HG03342 (cell line): ENCODE measurements around the gene CCL21.

ENCODE experiments used
- ATAC-seq: cut with Tn5 transposase; IDR thresholded peaks from one replicate; pipeline ENCODE4 v1.9.1; 2021; ENCODE audit warnings: mild to moderate bottlenecking, moderate library complexity; ENCODE audit not compliant: unreplicated experiment

CCL21 gene

GRCh38 chr9:34709196-34709978 lies 549 bp downstream of the CCL21 start:
- no peak for ATAC-seq

DNA sequence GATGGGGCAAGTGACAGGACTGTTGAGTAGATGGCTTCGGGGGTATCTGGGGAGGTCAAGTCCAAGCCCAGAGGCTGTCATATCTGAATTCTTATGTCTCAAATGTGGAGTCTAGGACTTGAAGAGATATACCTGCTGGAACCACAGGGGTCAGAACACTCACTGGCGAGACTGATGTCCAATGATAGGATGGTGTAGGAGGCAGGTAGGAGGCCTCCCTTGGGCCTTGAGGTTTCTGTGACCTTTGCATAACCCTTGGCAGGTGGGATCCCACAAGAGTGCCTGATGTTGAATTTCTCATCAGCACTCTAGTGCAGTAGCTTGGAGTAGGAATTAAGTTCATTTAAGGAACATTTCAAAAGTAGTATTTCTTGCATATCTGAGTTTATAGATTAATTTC lies 2.8 kb downstream of the CCL21 start:
- ATAC-seq: no peak

GRCh38 chr9:34701769-34702736 lies 7.9 kb downstream of the CCL21 start:
- peak; percentile 65 for ATAC-seq

- ATAC-seq: no peak
Measured at GRCh38 chr9:34701023-34701768, 8.7 kb downstream of the CCL21 start.

DNA sequence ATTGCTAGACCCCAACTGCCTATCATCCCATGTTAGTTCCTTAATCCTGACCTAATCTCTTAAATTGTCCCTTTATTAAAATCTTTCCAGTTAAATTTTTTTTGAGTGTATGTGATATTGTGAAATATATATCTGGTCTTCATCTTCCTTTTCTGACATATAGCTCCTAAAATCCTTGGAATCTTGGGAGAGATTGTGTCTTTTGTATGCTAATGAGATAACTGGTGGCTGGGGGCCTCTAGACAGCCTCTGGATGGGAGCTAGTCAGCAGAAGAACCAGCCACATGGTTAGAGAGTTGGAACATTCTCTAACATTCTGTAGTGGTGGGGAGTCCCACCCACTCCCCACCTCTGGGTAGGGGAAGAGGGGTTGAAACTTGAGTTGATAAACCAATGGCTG lies 15.1 kb downstream of the CCL21 start:
- no peak for ATAC-seq

DNA sequence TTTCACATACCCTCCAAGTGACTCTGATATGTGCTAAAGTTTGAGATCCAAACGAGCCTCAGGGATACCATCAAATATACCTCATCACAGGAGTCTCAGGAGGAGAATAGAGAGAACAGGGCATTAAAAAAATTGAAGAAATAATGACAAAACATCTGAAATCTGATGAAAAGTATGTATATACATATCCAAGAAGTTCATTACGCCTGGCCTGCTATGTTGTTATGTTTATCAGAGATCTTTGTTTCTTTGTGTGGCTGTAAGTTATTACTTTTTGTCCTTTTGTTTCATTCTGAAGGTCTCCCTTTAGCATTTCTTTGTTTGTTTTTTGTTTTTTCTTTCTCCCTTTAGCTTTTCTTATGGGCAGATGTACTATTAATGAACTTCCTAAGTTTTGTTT lies 16.4 kb downstream of the CCL21 start:
- no peak for ATAC-seq

DNA sequence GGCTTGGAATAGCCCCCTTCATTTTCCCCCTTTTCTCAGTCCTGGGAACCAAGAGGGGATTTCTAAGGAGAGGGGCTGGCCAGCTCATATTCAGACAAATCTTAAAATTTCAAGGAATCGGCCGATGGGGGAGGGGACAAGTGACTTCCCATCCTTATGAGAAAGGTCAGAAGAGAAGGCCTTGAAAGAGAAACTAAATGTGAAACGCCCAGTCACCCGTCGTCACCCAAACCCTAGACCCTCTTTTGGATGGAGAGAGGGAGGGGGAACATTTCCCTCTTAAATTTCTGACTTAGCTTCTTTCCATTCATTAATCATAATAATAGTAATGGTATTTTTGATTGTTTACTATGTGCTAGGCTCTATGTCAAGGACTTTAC lies 18.0 kb downstream of the CCL21 start:
- ATAC-seq: no peak

DNA sequence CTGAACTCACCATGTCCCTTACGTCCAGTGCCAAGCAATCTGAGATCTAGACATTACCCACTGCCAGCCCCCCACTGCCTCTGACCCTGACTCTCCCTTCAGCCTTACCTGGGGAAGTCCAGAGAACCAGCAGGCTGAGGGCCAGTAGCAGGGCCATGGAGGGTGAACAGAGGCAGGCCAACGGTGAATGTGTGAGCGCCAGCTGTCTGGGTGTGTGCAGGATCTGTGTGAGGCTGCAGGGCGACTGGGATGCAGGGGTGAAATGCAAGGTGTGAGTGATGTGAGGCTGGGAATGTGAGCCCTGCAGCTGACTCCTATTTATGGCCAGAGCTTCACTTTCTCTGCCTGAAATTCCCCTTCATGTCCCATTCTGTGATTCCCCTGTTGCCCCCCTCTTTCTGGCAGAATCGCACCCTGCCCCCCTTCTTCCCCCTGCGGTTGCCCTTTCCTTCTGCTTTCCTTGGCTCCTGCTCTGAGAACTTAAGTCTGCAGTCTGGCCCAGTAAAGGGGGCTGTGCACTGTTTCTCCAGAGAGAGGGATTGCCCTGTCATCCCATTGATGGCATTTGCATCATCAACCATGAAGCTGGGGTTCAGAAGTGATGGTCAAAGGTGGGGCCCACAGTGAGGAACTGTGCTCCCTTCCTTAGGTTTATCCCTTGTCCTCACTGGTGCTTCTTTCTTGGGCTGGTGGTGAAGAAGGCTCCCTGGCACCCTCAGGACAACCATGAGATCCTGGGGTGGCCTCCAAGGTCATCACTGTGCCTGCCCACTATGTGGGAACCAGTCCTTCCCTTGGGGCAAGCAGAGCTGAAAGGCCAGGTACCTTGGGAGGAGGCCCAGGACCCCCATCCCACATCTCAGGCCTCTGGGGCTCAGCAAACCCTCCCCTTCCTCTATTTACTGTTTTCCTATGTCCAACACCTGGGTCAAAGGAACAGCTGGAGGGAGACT lies 18.7 kb downstream of the CCL21 start, which contains the start of gene CCL19:
Gene CCL19, minus strand, starts transcription at position 294 of the 953 bp plus-strand sequence. Its CDS starts 137 bp downstream, at position 157.
- ATAC-seq: no peak

DNA sequence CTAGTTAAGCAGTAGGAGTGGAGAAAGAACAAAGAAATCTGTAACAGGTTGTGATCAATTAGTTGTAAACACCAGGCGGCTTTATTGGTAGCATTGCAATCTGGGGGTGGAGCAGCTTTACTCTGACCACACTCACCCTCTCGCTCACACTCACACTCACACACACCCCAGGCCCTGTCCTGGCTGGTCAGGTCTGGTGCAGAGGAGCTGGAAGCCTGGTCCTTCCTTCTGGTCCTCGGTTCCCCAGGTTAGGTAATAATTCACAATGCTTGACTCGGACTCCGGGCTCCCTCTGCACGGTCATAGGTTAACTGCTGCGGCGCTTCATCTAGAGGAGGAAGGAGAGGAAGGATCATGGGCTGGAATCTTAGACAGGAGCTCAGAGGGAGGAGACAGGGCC lies 20.4 kb downstream of the CCL21 start:
- ATAC-seq: no peak

DNA sequence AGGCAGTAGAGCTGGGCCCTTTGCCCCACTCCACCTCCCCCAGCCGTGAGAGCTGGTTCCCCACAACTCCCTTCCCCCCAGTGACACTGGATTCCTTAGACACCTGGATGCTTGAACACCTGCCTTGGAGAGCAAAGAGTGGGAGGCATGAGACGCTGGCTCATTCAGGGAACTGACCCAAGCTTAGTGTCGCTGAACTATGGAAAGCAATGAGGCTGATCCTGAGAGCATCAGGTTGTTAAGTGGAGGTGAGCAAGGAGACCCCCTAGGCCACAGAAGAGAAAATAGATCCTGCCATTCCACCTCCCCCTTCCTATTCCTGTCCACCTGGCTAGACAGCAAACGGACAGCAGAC lies 20.8 kb downstream of the CCL21 start:
- no peak for ATAC-seq

- ATAC-seq: no peak
Measured at GRCh38 chr9:34688329-34689115, 21.4 kb downstream of the CCL21 start.

- no peak for ATAC-seq
Measured at GRCh38 chr9:34687276-34688030, 22.5 kb downstream of the CCL21 start.

- no peak for ATAC-seq
Measured at GRCh38 chr9:34686732-34687131, 23.2 kb downstream of the CCL21 start.

GRCh38 chr9:34686231-34686630 lies 23.7 kb downstream of the CCL21 start:
- no peak for ATAC-seq

GRCh38 chr9:34685591-34685990 lies 24.3 kb downstream of the CCL21 start:
- ATAC-seq: no peak

DNA sequence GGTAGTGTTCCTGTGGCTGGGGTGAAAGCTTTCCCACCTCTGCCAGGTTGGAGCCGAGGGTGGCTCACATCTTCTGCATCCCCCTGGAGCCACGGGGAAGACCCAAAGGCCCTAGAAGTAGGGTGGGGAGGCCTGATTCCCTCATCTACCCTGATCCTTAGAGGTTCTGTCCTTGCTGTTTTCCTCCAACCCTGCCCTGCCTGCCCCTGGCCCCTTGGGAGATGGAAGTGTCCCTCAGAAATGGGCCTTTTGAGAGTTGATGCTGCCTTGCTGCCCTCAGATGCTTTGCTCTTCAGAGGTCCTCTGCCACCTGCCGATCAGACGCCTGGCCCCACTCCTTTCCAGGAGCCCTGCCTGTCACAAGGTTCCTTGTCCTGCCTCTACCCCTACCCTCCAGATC lies 25.1 kb downstream of the CCL21 start:
- no peak for ATAC-seq

DNA sequence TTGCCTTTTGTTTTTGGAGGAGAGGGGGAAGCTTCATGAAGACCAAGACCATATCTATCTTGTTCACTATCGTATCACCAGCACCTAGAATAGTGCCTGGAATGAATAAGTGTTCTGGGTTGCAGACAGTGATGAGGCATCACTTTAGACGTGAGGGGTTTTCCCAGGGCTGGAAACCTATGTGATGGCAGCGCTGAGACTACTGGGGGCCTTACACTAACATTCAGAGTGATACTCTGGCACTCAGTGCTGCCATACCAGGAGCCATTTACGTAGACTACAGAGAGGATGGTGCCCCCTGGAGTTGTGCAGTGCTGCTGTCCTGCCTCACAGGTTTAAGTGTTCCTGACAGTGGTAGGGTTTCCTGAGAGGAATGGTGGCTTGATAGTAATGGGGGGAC lies 25.8 kb downstream of the CCL21 start:
- ATAC-seq: no peak

DNA sequence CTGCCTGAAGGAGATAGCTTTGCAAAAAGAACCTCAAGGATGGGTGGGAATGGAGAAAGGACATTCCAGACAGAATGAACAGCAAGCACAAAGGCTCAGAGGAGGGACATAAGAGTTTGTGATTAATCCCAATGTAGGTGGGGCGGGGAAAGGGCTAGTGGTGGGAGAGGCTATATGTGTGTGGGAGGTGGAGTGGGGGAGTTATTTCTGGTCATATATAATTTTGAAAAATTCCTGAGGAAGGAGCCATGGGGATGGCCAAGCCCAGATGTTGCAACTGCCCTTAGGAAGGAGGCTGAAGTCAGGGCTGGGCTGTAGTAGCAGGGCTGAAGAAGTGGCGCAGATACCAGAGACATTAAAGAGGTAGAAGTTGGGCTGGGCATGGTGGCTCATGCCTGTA lies 34.1 kb downstream of the CCL21 start:
- no peak for ATAC-seq
